DLD1 (cell line): Measurements from ENCODE around the gene CDC37.
"Not testable (repeated sequence)": the region's sequence is repeated elsewhere in the genome, so short reads cannot be mapped to it uniquely, and the experiment has no call there.

Source experiments
- in situ Hi-C: cut with HindIII; loops from 2 replicates; pipeline ENCODE4 v1.10.0; 2017; ENCODE audit warnings: low sequenced_read_pairs

The CDC37 gene

GRCh38 chr19:10398819-10399218 lies 4.5 kb downstream of the CDC37 start:
- in situ Hi-C loops = no loop called here

- in situ Hi-C loops = no loop called here
These were observed 7.4 kb downstream of the CDC37 start for GRCh38 chr19:10395917-10396316.

GRCh38 chr19:10395436-10395835 lies 7.9 kb downstream of the CDC37 start:
- in situ Hi-C loops = no loop called here

GRCh38 chr19:10395003-10395402 lies 8.3 kb downstream of the CDC37 start:
- in situ Hi-C loops = no loop called here

GRCh38 chr19:10393137-10393536 lies 10.2 kb downstream of the CDC37 start:
- in situ Hi-C loops = no loop called here

GRCh38 chr19:10392120-10392519 lies 11.2 kb downstream of the CDC37 start:
- in situ Hi-C loops = no loop called here

- in situ Hi-C loops = no loop called here
These were observed 12.6 kb downstream of the CDC37 start for GRCh38 chr19:10390652-10391286.

GRCh38 chr19:10389863-10390262 lies 13.5 kb downstream of the CDC37 start:
- in situ Hi-C loops = no loop called here

GRCh38 chr19:10388957-10389356 lies 14.4 kb downstream of the CDC37 start:
- in situ Hi-C loops = no loop called here

GRCh38 chr19:10384580-10384979 lies 18.8 kb downstream of the CDC37 start:
- in situ Hi-C loops = no loop called here

GRCh38 chr19:10383223-10383499 lies 20.2 kb downstream of the CDC37 start:
- in situ Hi-C loops = not testable (repeated sequence)

- in situ Hi-C loops = no loop called here
These were observed 22.8 kb downstream of the CDC37 start, which contains the start of gene TYK2 for GRCh38 chr19:10380313-10381102. Gene TYK2, minus strand, starts transcription at chr19:10380572. Its CDS starts 2,166 bp downstream, at chr19:10378406.

GRCh38 chr19:10379880-10380312 lies 23.4 kb downstream of the CDC37 start:
- in situ Hi-C loops = no loop called here

- in situ Hi-C loops = no loop called here
These were observed 25.2 kb downstream of the CDC37 start for GRCh38 chr19:10378124-10378523.

- in situ Hi-C loops = not testable (repeated sequence)
These were observed 26.2 kb downstream of the CDC37 start for GRCh38 chr19:10377140-10377640.

GRCh38 chr19:10374931-10375330 lies 28.4 kb downstream of the CDC37 start:
- in situ Hi-C loops = no loop called here

GRCh38 chr19:10372690-10373089 lies 30.7 kb downstream of the CDC37 start:
- in situ Hi-C loops = no loop called here

- in situ Hi-C loops = no loop called here
These were observed 35.1 kb downstream of the CDC37 start for GRCh38 chr19:10368101-10368803.

GRCh38 chr19:10366950-10367512 lies 36.3 kb downstream of the CDC37 start:
- in situ Hi-C loops = not testable (repeated sequence)

- in situ Hi-C loops = no loop called here
These were observed 37.8 kb downstream of the CDC37 start for GRCh38 chr19:10365518-10365917.

- in situ Hi-C loops = no loop called here
These were observed 38.7 kb downstream of the CDC37 start for GRCh38 chr19:10364644-10365043.
